HepG2 (cell line): ENCODE results near the gene KAZN.

ENCODE experiments used
- CEBPB ChIP-seq: IDR thresholded peaks from 2 replicates; pipeline ENCODE4 v1.6.1; 2011; ENCODE audit warnings: low read depth, low read length, improper control_type of control experiment, borderline replicate concordance
- CTCF ChIP-seq: sonication (generic); formaldehyde crosslinking; IDR thresholded peaks from 2 replicates; pipeline ENCODE4 v1.5.0; 2020; ENCODE audit warnings: mild to moderate bottlenecking, missing genetic modification reagents, moderate library complexity
- GTF2F1 ChIP-seq: fragments of 150-350 bp; IDR thresholded peaks from 2 replicates; pipeline ENCODE4 v1.6.1; 2014; ENCODE audit warnings: low read length
- RFX3 ChIP-seq: IDR thresholded peaks from 2 replicates; pipeline ENCODE4 v1.6.1; 2016; ENCODE audit warnings: missing biosample characterization, missing genetic modification reagents

GRCh38 chr1:14800500-14801076 is 202.1 kb downstream of the KAZN start:
- TF ChIP-seq CEBPB, result no peak
- TF ChIP-seq CTCF (CRISPR knock-in tag), result no peak
- TF ChIP-seq GTF2F1, result no peak
- TF ChIP-seq RFX3 (CRISPR knock-in tag), result no peak
